OCI-M2 (cell line): ENCODE results near the gene PAX5.

ENCODE experiments used
- DNase-seq: peaks from one replicate; lab custom pipeline; 2025; ENCODE audit not compliant: unreplicated experiment; lab: John Stamatoyannopoulos, UW

Gene PAX5

DNA sequence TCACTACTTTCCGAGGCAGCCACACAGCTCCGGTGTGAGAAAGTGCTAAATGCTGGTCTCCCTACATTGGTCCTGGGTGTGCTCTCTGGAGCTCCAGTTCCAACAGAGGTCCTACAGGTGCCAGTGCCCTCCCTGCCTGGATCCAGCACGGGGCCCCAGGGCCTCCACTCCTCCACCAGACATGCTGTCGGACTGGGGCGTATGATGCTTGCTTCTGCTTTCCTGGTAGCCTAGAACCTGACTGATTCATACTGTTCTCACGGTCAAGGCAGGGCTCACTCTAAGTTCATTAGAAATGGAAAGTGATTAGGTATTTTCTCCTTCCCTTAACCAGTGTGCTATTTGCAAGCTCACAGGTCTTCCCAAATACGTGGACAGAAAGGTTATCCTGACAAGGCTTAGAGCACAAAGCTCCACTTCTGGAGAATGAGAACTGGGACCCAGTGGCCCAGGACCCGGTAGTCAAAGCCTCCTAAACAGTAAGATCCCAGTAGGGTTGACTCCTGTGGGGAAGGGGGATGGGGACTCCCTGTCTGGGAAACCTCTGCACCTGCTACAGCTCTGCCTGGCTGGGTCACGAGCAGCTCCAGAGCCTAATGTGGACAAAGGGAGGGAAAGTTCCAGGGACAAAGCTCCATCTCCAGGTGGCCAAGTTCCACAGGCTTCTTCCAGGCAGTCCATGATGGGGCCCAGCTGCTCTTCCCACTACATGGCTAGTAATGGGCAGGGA is 98.1 kb downstream of the PAX5 start:
- DNase-seq: no peak

DNA sequence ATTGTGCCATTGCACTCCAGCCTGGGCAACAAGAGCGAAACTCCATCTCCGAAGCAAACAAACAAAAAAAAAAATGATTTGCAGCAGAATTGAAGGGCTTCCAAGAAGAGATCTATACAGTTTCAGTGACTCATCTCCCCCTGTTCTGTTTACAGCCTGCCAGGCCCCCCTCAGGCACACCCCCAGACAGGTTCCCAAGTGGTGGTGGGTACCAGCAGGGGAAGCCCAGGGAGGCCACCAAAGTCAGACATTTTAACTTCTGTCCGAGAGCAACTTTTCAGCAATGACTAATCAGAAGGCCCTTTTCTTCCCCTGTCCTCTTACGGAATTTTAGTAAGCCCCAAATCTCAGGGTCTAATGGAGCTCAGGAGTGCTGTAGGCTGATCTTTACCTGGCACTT is 98.7 kb downstream of the PAX5 start:
- DNase-seq: no peak

DNA sequence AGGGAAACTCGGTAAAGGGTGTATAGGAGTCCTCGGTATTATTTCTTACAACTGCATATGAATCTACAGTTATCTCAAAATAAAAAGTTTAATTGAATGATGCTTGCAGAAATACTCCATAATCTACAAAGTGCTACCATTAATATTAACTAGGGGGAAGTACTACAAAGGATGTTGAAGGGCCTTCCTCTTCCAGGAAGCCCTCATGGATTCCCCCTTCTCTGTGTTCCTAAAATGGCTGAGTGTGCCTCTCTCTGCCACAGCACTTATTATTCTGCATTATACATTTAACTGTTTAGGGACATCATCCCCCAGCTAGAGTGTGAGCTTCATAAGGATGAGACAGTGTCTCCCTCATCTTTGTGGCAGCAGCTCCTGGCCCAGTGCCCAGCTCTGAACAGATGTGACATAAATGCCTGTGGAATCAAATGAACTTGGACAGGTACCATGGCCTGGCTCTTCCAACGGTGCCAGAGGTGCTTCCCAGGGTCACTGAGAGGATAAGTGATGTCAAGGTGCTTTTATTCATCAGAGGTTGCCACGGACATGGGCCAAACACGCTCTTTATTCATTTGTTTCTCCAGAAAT is 99.5 kb downstream of the PAX5 start:
- no peak for DNase-seq

DNA sequence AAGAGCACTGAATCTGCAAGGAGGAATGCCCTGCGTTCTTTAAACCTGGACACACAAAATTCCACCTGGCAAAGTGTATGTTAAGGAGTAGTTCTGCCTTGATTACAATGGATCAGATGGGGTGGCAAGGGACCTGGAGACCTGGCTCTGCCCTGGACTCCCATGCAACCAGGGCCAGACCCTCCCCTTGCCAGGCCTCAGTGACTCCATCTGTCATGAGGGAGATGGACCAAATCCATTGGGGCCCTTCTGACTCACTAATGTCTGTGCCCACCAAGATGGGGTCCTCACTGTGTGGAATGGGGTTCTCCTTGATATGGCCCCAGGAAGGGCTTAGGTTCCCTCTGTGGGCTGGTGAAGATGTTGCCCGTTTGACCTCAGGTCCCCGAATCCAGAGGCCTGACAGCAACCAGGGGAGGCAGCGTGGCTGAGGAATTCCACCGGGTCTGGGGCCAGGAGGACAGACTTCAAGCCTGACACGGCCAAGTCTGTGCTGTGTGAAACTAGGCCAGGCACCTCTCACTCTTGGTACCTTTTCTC is 100.3 kb downstream of the PAX5 start:
- DNase-seq: no peak

DNA sequence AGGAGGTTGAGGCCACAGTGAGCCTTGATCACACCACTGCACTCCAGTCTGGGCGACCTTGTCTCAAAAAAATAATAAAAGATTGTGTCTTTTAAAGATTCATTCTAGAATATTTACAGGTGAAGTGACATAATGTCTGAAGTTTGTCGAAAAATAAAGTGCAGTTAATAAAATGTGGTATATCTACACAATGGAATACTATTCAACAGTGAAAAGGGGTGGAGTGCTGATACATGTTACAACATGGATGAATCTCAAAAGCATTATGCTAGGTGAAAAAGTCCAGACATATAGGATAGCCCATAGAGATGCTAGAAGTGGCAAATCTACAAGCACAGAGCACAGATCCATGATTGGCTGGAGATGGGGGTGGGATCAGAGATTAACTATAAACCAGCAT is 101.9 kb downstream of the PAX5 start:
- DNase-seq: no peak

DNA sequence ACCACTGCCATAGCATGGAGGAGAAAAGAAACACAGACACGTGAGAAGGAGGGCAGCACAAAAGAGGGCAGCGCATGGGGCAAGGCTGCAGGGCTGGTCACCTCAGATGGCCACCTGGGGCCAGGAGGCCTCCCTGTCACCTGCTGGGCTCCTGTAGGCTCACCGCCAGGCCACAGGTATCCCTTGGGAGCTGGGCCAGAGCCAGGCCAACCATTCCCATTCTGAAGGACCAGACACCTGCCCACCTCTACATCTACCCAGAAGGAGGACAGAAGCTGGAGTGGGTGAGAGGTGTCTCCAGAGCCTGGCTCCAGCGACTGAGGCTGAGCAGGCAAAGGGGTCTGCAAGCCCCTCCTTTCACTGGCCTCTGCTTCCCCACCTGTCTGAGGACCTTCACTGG is 103.1 kb downstream of the PAX5 start:
- DNase-seq: no peak

DNA sequence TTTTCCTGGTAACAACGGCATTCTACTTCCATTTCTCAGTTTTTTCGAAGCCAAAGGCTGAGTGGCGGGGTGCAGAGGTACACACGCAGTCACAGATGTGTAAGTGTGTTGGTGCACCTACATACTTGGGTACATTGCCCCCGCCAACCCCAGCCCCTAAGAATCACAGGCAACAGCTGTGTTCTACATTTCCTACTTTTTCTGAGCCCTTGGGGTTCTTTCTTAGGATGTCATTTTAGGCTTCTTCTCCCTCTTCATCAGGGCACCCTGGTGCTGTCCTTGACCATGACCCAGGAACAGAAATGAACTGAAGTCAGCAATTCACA is 104.8 kb downstream of the PAX5 start:
- DNase-seq: no peak

DNA sequence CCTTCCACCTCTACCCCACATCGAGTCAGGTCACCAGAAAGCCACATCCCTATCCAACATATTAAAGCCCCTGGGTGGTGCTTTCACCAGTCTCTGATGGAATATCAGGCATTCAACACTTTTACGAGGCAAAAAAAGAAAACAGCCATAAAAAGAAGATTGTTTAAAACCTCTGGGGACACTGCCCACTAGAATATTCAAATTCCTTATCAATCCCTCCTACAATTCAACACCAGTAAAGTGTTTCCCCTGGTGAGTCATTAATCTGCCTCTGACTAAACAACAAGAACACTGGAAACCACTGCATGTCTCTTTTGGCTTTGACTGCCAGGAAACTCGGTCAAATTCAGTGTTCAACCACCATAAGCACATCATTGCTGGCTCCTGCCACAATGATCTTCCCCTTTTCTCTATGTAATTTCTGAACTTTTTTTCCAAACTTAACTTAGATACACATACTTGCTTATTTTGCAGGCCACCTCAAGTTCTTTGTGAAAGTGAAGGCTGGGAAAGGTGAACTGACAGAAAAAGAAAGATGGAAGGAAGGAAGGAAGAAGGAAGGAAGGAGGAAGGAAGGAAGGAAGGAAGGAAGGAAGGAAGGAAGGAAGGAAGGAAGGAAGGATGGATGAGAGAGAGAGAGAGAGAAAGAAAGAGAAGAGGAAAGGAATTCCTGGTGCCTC is 105.3 kb downstream of the PAX5 start:
- no peak for DNase-seq

DNA sequence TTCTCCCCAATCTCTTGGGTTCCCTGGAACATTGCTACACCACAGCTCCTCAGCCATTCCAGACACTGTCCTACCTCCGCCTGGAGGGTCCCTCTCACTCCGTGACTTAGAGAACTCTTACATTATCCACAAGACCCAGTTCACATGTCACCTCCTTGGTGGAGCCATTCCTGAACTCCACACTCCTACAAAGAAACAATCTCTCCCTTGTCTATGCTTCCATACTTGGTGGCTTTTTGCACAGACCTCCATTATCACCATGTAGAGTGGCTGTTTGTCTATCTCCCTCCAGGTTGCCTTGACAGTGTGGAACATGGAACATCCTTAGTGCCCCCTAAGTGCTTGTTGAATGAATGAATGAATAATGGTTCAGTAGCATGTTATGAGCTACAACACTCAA is 105.9 kb downstream of the PAX5 start:
- DNase-seq: no peak

DNA sequence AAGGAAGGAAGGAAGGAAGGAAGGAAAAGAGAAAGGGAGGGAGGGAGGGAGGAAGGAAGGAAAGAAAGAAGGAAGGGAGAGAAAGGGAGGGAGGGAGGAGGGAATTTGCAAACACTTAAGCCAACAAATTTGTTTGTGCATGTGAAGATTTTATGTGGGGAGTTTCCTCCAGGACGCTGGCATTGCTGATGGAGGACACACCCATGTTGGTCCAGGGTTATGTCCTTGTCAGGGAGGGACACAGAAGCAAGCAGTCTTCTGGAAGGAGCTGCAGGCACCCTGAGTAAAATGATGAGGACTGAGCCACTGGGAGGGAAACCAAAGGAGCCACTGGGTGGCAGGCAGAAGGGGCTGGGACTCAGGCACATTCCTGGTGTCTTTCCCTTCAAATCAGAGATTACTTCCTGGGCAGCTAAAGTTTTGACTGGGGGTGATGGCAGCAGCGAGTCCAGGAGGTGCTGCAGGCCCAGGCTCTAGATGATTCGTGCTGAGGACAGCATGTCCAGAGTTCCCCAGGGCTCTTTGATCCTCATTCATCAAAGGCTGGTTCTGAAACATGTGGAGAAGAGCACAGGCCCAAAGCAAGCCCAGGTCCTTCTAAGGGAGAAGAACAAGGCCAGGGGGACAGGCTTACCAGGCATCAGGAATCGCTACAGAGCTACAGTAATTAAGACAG is 109.2 kb downstream of the PAX5 start:
- no peak for DNase-seq

DNA sequence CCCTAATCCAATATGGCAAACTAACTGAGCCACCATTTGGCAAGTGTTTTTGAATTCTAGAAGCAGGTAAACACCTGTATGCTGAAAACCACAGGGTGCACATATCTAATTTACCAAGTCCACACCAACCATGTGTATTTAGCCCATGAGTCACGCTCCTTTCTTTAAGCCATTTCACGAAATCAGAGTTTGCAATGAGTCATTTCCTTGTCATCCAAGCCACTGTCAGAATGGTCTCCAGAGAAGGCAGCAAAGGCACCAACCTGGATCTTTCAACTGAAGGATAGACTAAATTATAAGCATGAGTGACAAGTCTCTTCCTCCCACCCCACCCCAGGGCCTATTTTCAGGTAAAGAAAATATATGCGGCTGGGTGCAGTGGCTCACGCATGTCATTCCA is 110.0 kb downstream of the PAX5 start:
- DNase-seq: no peak

DNA sequence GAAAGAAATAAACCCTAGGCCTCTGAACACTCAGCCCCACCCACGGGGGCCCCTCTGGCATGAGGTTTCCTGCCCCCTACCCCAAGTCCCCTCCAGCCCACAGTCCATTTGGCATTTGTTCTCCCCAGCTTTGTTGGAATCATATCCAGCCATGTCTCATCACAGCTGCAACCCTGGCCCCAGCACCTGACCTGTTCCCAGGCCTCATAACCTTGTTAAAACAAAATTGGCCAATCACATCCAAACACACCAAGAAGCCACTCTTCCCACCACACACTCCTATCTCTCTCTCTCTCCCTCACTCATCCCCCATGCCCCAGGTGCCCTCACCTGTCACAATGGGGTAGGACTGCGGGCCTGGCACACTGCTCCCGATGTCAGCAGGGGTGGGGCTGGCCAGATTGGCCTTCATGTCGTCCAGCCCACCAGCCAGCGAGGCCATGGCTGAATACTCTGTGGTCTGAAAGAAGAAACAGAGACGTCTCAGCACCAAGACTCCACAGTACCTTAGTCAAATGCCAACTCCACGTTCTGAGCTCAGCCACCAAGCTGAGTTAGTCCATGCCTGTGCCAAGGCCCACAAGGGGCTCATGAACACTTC is 110.9 kb downstream of the PAX5 start:
- DNase-seq: no peak

DNA sequence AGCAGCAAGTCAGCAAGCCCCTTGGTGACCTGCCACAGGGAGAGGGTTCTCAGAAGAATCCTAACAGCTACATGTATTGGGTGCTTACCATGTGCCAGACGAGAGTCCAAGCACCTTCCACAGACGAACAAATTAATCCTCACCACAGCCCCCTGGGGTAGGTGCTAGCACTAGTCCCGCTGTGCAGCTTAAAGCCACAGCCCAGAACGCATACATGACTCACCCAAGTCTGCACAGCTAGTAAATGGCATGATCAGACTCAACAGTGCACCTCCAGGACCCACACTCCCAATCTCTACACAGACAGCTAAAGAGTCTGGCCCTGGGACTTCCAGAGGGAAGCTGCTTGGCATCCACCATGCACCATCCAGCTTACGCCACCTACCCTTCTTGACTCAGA is 111.5 kb downstream of the PAX5 start:
- DNase-seq: no peak

DNA sequence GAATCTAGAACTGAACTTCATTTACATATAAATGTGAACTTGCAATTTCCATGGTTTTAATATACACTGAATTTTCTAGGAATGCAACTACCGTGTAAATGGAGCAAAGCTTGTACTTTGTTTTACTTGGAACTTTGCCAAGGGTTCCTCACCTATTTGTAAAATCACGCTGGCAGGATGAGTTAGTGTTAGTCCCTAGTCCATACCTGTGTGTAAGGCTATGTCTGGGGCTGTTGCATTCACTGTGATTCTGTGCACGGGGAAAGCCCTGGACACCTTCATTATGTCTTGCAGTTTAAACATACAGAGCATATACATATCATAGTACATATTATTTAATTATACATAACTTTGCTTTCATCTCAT is 119.9 kb downstream of the PAX5 start:
- DNase-seq: no peak

DNA sequence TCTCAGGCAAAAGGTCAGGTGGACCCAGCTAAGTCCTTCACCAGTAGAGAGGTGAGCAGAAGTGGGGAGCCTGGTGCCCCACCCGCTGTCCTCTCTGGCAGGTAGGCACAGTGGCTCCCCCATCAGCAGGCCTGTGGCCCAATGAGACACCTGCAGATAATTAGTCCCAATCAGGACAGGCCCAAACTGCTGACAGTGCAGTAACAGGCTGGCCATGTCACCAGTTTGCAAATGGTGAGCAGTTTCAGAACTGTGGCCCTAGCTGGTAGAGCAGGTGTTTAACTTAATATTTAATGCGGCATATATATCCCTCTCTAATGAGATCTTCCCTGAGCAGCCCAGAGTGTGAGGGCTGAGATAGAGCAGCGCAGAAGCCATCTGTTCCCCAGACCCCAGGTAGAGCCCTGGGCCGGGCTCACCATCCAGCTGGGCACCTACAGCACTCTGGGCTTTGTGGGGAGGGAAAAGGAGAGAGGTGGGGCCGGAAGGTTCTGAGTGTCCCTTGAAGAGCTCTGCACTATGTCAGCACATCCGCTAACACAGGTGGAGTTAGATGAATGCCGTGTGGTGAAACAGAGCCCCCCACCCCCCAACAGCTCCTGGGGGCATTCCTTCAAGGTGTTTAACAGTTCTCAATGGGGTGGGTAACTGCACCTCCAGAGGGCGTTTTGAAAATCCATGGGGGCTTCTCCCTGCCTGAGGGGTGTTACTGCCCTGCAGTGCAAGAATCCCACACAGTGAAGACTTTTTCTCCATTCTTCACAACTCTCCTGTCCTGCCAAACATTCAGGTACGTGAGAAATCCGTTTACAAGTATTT is 120.5 kb downstream of the PAX5 start:
- no peak for DNase-seq

DNA sequence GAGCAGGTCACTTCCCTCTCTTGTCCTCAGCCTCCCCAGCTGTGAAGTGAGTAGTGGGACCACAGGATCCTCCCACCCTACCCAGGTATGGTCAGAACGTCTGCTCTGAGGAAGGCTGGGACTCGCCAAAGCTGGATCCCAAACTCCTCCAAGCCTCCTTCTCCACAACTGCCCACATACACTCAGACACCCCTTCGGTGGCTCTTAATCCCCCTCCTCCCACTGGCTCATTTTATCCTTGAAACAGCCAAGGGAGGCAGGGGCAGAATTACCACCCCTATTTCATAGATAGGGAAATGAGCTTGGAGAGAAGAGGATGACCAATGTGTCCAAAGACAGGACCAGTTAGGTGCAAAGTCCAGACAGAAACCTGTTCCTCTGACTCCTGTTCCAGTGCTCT is 121.4 kb downstream of the PAX5 start:
- no peak for DNase-seq

DNA sequence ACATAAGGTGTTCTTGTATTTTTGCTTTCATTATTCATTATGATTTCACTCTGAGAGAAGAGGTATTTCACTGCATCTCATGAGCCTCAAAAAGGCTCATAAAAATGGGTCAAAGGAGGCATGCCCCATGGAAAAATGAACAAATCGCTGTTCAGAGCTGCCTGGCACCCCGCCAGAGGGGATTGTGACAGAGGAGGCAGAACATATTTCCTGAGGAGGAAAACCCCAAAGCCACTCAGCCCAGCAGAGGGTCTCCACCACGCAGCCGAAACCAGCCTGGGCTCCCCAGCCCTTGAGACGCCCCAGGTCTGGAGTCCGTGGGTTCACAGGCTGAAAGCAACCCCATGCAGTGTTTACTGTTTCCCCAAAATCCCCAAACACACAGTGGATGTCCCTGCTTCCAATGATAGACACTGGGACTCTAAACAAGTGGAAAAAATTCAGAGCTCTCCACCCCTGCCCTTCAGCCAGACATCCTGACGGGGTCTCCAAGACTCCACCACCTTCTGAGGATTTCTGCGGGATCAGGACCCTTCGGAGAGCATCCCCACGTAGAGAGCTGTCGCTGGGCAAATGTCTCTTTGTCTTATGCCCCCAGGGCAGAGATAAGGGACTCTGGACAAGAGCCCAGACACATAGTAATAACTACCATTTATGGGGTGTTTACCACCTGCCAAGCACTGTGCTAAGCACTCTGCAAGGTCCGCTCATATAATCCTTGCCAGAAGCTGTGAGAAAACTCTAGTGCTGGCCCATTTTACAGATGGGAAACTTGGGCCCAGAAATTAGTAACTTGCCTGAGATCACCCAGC is 122.3 kb downstream of the PAX5 start:
- DNase-seq: no peak

DNA sequence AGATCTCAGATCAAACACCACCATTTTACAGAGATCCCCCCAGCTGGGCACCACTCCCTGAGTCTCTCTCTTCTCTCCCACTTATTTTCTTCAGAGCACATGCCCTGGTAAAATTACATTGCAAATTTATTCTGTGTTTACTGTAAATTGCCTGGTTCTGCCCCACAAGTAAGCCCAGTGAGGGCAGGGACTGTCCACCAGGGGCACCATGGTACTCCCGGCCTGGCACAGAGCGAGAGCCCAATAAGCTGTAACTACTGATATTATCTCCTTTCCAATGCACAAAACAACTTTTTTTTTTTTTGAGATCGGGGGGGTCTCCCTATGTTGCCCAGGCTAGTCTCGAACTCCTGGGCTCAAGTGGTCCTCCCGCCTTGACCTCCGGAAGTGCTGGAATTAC is 123.0 kb downstream of the PAX5 start:
- DNase-seq: no peak

DNA sequence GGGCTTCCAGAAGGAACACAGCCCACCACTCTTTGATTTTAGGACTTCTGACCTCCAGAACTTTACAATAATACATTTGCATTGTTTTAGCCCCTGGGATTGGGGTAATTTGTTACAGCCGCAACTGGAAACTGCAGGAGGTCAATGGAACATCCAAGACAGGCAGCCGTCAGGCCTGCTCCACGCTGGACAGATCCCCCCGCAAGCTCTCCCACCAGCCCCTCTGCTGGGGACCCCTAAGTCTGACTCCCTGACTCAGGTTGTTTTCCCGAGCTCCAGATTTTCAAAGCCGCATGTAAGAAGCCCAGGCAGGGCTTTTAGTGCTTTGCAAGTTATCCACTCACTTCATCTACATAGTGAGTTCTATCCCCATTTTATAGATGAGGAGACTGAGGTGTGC is 127.6 kb downstream of the PAX5 start:
- no peak for DNase-seq
